8988T (cell line): Measurements from ENCODE around the gene NOC2L.
A peak's percentile ranks its signal among the peaks of the same experiment; 100 is the strongest.

Source experiments
- DNase-seq: peaks from one replicate; pipeline ENCODE4 v3.0.0; 2011

Gene NOC2L

GRCh38 chr1:927234-927633 lies 31.8 kb downstream of the NOC2L start:
- DNase-seq = no peak

- DNase-seq = no peak
These were observed 33.3 kb downstream of the NOC2L start for GRCh38 chr1:925561-926421.

- no peak for DNase-seq
These were observed 34.1 kb downstream of the NOC2L start for GRCh38 chr1:924656-925560.

- no peak for DNase-seq
These were observed 34.9 kb downstream of the NOC2L start for GRCh38 chr1:923991-924655.

- DNase-seq = no peak
These were observed 35.7 kb downstream of the NOC2L start, which contains the start of gene SAMD11 for GRCh38 chr1:923131-923990. Gene SAMD11, plus strand, starts transcription at chr1:923923. Its CDS starts 509 bp downstream, at chr1:924432.

GRCh38 chr1:921011-921837 lies 37.8 kb downstream of the NOC2L start:
- DNase-seq = peak; percentile 95

- DNase-seq = no peak
These were observed 38.5 kb downstream of the NOC2L start for GRCh38 chr1:920521-920920.

- DNase-seq = no peak
These were observed 39.0 kb downstream of the NOC2L start for GRCh38 chr1:920010-920409.

- no peak for DNase-seq
These were observed 39.7 kb downstream of the NOC2L start for GRCh38 chr1:919271-919872.

- no peak for DNase-seq
These were observed 40.2 kb downstream of the NOC2L start for GRCh38 chr1:918843-919242.

GRCh38 chr1:918353-918752 lies 40.7 kb downstream of the NOC2L start:
- no peak for DNase-seq

- no peak for DNase-seq
These were observed 41.5 kb downstream of the NOC2L start for GRCh38 chr1:917466-918091.

GRCh38 chr1:917076-917459 lies 42.0 kb downstream of the NOC2L start:
- DNase-seq = no peak

GRCh38 chr1:916173-917075 lies 42.6 kb downstream of the NOC2L start:
- DNase-seq = no peak

- no peak for DNase-seq
These were observed 43.5 kb downstream of the NOC2L start for GRCh38 chr1:915295-916172.

- no peak for DNase-seq
These were observed 44.2 kb downstream of the NOC2L start for GRCh38 chr1:914891-915280.

GRCh38 chr1:914131-914890 lies 44.7 kb downstream of the NOC2L start:
- no peak for DNase-seq
